Measurements from ENCODE around the gene LHPP. TPM values are rescaled to one million over a fixed set of nuclear protein-coding genes. Genes with fewer than 3 reads are reported as not detected.

The LHPP gene
- total and polyA plus RNA-seq, 10 of the 15 experiments (the other 5 are each of a cell fraction or from before 2014, with no cell fraction given) = 0.79 to 9.8 (median 6.7) TPM

DNA sequence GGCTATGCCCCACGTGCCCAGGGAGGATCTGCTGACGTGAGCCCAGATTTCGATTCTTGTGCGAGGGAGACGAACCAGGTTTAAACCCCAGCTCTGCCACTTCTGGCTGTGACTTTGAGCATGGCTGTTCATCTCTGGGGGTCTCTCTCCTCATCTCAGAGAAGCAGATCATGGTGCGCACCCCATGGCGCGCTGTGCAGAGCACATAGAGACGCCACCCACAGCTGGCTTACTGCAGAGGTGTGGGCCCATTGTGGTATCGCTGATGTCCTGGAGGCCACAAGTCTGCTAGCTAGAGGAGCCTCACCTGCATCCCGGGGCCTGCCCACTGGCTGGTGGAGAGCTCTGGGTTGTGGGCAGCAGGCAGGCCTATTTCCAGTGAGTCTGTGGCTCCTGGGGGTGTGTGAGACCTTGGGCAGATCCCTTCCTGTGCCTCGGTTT lies 140.5 kb downstream of the LHPP start (continued):
- no peak for TF ChIP-seq RB1 (IDR thresholded peaks at IDR 0.05; ENCODE audit: borderline replicate concordance)

DNA sequence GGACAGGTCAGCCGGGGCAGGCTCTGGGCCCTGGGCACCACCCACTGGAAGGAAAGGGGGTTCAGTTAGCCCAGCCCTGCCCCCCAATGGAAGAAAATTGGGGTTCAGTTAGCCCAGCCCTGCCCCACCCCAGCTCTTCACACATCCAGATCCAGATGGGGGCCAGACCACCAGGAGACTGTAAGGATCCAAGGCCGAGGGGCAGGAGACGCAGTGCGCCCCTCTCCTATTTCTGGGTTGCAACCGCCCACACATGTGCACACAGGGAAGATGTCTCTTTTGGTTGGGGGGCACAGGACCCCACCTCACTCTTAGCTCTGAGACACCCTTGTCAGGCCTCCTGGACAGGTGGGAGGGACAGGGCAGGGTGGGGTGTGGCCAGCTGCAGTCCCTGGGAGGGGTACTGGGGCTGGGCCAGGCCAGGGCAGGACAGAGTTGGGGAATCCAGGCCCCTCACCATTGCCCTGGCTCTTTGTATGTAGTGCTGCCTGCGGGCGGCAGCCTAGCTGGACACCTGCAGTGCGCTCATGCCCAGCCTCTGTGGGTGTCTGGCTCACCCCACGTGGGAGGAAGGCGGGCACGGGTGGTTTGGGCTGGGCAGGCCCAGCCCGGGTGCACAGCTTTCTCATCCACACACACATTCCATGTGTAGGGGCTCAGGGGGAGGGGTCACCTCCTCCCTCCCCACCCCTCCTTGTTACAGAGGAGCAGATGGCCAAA lies 141.2 kb downstream of the LHPP start:
- intact Hi-C loops (cut with micrococcal nuclease; ENCODE audit: unreplicated experiment) (no loop called here), in situ Hi-C loops (cut with MboI) (no loop called here)
- no peak for DNase-seq (ENCODE audit: low read depth, low spot score)
- TF ChIP-seq SREBF2 (IDR thresholded peaks at IDR 0.05; ENCODE audit: low read length) (no peak), NR2C1 (IDR thresholded peaks at IDR 0.05) (no peak), SRF (IDR thresholded peaks at IDR 0.05; ENCODE audit: low read depth in 2 of 2, low read length in 2 of 2) (no peak), ZSCAN29 (IDR thresholded peaks at IDR 0.05) (no peak), SMARCA5 (IDR thresholded peaks at IDR 0.05) (no peak), NRF1 (conservative IDR thresholded peaks at IDR 0.05; ENCODE audit: low read depth, low read length) (no peak), RFX5 (IDR thresholded peaks at IDR 0.05; ENCODE audit: low read depth, low read length) (no peak), ZNF217 (IDR thresholded peaks at IDR 0.05) (no peak), KDM1A (IDR thresholded peaks at IDR 0.05; ENCODE audit: borderline replicate concordance) (no peak), TBL1XR1 (IDR thresholded peaks at IDR 0.05; ENCODE audit: low read depth, low read length) (no peak)
- TF ChIP-seq, protein P1, sequence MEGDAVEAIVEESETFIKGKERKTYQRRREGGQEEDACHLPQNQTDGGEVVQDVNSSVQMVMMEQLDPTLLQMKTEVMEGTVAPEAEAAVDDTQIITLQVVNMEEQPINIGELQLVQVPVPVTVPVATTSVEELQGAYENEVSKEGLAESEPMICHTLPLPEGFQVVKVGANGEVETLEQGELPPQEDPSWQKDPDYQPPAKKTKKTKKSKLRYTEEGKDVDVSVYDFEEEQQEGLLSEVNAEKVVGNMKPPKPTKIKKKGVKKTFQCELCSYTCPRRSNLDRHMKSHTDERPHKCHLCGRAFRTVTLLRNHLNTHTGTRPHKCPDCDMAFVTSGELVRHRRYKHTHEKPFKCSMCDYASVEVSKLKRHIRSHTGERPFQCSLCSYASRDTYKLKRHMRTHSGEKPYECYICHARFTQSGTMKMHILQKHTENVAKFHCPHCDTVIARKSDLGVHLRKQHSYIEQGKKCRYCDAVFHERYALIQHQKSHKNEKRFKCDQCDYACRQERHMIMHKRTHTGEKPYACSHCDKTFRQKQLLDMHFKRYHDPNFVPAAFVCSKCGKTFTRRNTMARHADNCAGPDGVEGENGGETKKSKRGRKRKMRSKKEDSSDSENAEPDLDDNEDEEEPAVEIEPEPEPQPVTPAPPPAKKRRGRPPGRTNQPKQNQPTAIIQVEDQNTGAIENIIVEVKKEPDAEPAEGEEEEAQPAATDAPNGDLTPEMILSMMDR (IDR thresholded peaks at IDR 0.05 in 2 of 3, conservative IDR thresholded peaks at IDR 0.05 in 1 of 3; ENCODE audit: control insufficient read depth in 2 of 3, extremely low read depth in 1 of 3, insufficient read depth in 1 of 3, low read depth in 3 of 3, low read length in 3 of 3) = no peak
- TF ChIP-seq, protein P2, sequence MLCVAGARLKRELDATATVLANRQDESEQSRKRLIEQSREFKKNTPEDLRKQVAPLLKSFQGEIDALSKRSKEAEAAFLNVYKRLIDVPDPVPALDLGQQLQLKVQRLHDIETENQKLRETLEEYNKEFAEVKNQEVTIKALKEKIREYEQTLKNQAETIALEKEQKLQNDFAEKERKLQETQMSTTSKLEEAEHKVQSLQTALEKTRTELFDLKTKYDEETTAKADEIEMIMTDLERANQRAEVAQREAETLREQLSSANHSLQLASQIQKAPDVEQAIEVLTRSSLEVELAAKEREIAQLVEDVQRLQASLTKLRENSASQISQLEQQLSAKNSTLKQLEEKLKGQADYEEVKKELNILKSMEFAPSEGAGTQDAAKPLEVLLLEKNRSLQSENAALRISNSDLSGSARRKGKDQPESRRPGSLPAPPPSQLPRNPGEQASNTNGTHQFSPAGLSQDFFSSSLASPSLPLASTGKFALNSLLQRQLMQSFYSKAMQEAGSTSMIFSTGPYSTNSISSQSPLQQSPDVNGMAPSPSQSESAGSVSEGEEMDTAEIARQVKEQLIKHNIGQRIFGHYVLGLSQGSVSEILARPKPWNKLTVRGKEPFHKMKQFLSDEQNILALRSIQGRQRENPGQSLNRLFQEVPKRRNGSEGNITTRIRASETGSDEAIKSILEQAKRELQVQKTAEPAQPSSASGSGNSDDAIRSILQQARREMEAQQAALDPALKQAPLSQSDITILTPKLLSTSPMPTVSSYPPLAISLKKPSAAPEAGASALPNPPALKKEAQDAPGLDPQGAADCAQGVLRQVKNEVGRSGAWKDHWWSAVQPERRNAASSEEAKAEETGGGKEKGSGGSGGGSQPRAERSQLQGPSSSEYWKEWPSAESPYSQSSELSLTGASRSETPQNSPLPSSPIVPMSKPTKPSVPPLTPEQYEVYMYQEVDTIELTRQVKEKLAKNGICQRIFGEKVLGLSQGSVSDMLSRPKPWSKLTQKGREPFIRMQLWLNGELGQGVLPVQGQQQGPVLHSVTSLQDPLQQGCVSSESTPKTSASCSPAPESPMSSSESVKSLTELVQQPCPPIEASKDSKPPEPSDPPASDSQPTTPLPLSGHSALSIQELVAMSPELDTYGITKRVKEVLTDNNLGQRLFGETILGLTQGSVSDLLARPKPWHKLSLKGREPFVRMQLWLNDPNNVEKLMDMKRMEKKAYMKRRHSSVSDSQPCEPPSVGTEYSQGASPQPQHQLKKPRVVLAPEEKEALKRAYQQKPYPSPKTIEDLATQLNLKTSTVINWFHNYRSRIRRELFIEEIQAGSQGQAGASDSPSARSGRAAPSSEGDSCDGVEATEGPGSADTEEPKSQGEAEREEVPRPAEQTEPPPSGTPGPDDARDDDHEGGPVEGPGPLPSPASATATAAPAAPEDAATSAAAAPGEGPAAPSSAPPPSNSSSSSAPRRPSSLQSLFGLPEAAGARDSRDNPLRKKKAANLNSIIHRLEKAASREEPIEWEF (IDR thresholded peaks at IDR 0.05; ENCODE audit: insufficient replicate concordance, low read depth, low read length) = no peak
- ChIA-PET SMC1A (ENCODE audit: uncharacterized antibody, unreplicated experiment) (no interaction called here), CTCF (no interaction called here), POLR2A (no interaction called here), RAD21 (ENCODE audit: unreplicated experiment) (no interaction called here)
- 82% methylated on average over 12 of the region's 12 CpGs for WGBS (ENCODE audit: insufficient coverage, insufficient replicate concordance, low lambda C conversion rate, missing lambda C conversion rate)
- Histone ChIP-seq H3K4me3 (no peak overlapping the region), H3K79me2 (ENCODE audit: control insufficient read depth, insufficient read depth, low read length) (no peaks in the 10 kb centered on the region), H3K9me3 (replicated peaks; ENCODE audit: control insufficient read depth, insufficient read depth, low read length) (no peaks in the 10 kb centered on the region), H3K27me3 (replicated peaks in 1 of 2; ENCODE audit: control insufficient read depth in 2 of 2, insufficient read depth in 2 of 2, low read length in 1 of 2) (no peaks in the 10 kb centered on the region), H3K4me2 (ENCODE audit: control insufficient read depth, insufficient read depth) (no peak overlapping the region), H3K27ac (ENCODE audit: control insufficient read depth, insufficient read depth) (no peak overlapping the region), H3K4me1 (ENCODE audit: control insufficient read depth, insufficient read depth, low read length) (peaks cover 7% of the 10 kb centered on the region), H4K20me1 (ENCODE audit: control insufficient read depth, insufficient read depth) (no peaks in the 10 kb centered on the region), H2AFZ (ENCODE audit: control insufficient read depth, low read depth, low read length) (no peak overlapping the region), H3K36me3 (ENCODE audit: control insufficient read depth in 2 of 2, insufficient read depth in 2 of 2, low read length in 1 of 2) (no peaks in the 10 kb centered on the region), H3K9ac (ENCODE audit: control insufficient read depth, insufficient read depth, low read length) (no peak overlapping the region)
- FAIRE-seq = no peak
- no TSS peak for BruUV-seq (replicated peaks)
- no peak for ATAC-seq
